GM20000 (cell line): ENCODE data around the gene SLC35F1.

Source experiments
- DNase-seq: peaks from one replicate; pipeline ENCODE4 v3.0.0; 2012; ENCODE audit warnings: low spot score
- TF ChIP-seq, protein P1 (sequence below): IDR thresholded peaks from 2 replicates; pipeline ENCODE4 v1.5.1; 2012; ENCODE audit warnings: mild to moderate bottlenecking, control low read depth; ENCODE audit errors: extremely low read depth, missing control alignments

Gene SLC35F1

DNA sequence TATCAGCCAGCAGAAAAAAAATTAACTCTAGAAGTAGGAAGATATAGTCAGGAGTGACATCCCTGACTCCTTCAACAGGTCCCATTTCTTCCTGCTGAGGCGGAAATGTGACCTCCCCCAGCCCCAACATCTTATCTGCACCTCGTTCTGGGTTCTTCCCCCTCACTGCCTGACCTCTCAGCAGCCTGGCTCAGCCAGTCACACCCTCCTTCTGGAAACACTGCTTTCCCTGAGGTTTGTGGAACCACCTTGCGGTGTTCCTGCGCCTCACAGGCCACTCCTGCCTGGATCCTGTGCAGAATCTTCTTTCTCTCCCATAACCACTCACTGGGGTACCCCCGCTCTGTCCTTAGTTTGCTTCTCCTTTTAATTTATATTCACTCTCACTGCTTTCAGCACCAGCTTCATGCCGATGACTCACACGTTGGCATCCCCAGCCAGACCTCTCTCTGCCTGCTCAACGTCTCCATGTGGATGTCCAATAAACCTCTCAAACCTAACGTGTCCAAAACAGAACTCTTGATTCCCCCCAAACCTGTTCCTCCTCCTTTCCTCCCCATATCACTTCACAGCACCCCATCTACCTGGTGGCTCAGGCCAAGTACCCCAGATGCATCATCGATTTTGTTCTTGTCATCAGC lies 418.3 kb downstream of the SLC35F1 start:
- TF ChIP-seq, protein P1, sequence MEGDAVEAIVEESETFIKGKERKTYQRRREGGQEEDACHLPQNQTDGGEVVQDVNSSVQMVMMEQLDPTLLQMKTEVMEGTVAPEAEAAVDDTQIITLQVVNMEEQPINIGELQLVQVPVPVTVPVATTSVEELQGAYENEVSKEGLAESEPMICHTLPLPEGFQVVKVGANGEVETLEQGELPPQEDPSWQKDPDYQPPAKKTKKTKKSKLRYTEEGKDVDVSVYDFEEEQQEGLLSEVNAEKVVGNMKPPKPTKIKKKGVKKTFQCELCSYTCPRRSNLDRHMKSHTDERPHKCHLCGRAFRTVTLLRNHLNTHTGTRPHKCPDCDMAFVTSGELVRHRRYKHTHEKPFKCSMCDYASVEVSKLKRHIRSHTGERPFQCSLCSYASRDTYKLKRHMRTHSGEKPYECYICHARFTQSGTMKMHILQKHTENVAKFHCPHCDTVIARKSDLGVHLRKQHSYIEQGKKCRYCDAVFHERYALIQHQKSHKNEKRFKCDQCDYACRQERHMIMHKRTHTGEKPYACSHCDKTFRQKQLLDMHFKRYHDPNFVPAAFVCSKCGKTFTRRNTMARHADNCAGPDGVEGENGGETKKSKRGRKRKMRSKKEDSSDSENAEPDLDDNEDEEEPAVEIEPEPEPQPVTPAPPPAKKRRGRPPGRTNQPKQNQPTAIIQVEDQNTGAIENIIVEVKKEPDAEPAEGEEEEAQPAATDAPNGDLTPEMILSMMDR: no peak
- no peak for DNase-seq

DNA sequence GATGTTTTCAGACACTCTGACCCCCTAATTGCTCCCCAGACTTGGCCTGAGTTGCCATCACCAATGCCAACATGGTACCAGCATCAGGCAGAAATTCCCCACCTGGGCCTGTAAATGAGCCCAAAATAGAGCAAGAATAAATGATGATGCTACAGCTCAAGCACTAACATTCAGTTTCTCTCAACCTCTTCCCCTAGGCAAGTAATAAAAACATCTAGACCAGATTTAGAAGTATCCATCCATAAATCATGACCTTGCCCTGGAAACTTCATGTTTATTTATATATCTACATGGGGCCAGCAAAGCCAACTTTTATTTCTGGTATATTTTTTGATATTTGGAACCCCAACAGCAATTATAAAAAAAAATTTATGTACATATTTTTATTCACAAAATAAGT lies 419.6 kb downstream of the SLC35F1 start:
- TF ChIP-seq, protein P1: no peak
- DNase-seq: no peak

DNA sequence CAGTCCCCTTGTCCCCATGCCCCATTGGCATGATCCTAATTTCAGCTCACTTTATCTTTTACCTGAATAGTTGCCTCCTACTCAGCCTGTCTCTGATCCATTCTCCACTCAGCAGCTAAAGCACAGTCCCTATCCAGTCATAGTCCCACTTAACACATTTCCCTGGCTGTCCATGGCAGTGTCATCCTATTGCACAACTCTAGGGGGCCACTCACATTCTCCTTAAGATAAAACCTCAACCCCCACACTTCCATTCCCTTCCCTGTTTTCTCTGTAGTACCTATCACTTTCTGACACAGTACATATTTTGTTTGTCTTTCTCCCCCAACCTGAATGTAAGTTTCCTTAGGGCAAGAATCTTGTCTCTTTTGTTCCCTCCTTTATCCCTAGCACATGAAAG lies 420.2 kb downstream of the SLC35F1 start:
- no peak for DNase-seq
- TF ChIP-seq, protein P1: no peak

DNA sequence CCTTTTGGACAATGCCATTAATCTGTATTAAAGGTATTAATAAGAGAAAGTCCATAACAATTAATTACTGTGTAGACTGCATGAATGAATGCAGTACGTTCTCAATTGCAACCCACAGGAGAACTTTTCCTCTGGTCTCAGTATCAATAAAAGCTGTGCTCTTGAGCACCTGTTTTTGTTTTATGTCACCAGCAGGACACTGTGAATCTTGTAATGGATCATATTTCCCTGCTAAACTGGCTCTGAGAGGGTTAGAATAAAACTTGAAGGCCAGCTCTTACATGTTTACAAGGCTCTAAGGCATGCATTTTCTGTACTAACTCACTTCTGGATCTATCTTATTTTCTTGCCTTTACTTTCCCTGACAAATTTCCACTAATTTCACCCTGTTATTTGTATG lies 426.7 kb downstream of the SLC35F1 start:
- TF ChIP-seq, protein P1: no peak
- DNase-seq: no peak

DNA sequence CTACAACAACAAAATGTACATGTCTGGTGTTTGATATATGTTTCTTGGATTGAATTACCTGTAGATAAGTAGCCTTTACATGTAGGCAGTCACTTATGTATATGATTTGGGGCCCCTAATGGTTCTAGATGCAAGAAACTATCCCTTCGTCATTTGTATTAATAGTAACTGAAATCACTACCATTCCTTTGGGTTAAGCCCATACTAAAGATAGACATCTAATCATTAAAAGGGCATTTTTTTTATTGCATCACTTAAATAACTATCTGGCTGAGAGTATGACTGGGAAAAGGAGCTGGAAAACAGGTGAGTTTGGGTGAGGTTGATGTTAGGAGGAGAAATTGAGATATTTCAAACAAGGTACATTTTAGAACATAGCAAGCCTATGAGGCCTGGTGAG lies 427.6 kb downstream of the SLC35F1 start:
- TF ChIP-seq, protein P1: no peak
- no peak for DNase-seq

DNA sequence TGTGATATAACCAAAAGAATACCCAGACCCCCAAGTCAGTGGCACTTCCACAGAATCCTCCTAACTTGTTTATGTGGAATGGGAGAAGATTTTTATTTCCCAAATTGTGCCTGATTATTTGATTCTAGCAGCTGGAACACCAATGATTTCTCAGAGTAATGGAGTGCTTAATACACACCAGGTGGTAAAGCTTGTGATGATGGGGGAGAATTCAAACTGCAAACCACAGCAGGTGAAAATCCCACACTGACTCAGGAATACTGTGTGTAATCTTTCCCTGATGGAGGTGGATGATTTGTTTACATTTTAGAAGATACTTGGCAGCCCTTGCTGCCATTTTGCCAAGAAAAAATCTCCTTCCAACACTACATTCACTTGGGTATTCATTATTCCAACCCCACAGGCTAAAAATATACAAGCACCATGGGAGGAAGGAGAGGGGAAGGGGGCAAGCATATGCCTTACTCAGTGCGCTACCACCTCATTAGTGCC lies 428.3 kb downstream of the SLC35F1 start:
- TF ChIP-seq, protein P1: no peak
- no peak for DNase-seq

DNA sequence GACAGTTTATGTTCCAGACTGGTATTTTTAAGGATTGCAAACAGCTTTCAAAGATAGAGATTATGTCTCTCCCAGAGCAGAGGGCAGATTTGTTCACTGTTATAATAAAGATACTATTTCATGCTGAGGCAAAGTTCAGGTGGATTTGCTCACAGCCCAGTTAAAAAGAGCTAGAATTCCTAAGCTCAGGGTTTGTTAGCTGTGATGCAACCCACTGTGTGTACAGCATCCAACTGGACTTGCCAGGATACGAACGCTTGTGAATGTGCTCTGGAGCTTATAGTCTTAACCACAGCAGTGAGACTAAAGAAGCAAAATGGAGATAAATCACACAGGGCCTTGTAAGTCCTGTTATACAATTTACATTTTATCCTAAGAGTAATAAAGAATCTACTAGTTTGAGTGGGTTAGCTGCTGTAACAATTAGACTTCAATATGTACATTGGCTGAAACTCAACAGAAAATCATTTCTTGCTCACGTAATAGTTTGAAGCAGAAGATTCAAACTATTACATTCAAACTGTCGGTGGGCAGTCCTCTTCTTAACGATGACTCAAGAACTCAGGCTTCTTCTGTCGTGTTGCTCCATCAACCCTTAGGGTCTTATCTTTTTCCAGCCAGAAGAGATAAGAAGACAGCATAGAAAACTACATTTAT lies 437.1 kb downstream of the SLC35F1 start:
- DNase-seq: no peak
- TF ChIP-seq, protein P1: no peak
